Spleen (tissue), 7 donors: ENCODE measurements around the gene DYNC1LI2.

ENCODE experiments used
- POLR2A ChIP-seq, 3 donors: fragments of 450-650 bp; IDR thresholded peaks; one replicate each; pipeline ENCODE4 v1.5.1; 2017; ENCODE audit warnings: antibody characterized with exemption in 3 of 3, mild to moderate bottlenecking in 1 of 3
- POLR2AphosphoS5 ChIP-seq, 3 donors: sonication (generic); formaldehyde crosslinking; IDR thresholded peaks; one replicate each; pipeline ENCODE4 v1.5.1; 2017; ENCODE audit warnings: antibody characterized with exemption in 3 of 3
- TF ChIP-seq, protein P1 (sequence below), 11 experiments: fragments of 200-600 bp in 7 of 11; fragments of 450-650 bp in 4 of 11; sonication (generic) in 4 of 11; IDR thresholded peaks in 8 of 11; conservative IDR thresholded peaks in 3 of 11; 1 replicate in 7 of 11; 2 replicates in 4 of 11; pipeline versions ENCODE4 v1.4.0 to v1.8.0; 2016 to 2021; ENCODE audit warnings: antibody characterized with exemption in 11 of 11, inconsistent platforms in 4 of 11, mild to moderate bottlenecking in 1 of 11
- donor health status: DM: no; HTN: no; CAD: no; lungs with moderate emphysema.
- donor health status: DM: no; HTN: no; CAD: no.
- donor health status: DM: no; HTN: no; CAD: no.

GRCh38 chr16:66703406-66704215 is 47.8 kb downstream of the DYNC1LI2 start:
- TF ChIP-seq, protein P1, sequence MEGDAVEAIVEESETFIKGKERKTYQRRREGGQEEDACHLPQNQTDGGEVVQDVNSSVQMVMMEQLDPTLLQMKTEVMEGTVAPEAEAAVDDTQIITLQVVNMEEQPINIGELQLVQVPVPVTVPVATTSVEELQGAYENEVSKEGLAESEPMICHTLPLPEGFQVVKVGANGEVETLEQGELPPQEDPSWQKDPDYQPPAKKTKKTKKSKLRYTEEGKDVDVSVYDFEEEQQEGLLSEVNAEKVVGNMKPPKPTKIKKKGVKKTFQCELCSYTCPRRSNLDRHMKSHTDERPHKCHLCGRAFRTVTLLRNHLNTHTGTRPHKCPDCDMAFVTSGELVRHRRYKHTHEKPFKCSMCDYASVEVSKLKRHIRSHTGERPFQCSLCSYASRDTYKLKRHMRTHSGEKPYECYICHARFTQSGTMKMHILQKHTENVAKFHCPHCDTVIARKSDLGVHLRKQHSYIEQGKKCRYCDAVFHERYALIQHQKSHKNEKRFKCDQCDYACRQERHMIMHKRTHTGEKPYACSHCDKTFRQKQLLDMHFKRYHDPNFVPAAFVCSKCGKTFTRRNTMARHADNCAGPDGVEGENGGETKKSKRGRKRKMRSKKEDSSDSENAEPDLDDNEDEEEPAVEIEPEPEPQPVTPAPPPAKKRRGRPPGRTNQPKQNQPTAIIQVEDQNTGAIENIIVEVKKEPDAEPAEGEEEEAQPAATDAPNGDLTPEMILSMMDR (IDR thresholded peaks at IDR 0.05 in 8 of 11, conservative IDR thresholded peaks at IDR 0.05 in 3 of 11), result no peak
- TF ChIP-seq POLR2A (IDR thresholded peaks at IDR 0.05) (no peak), POLR2AphosphoS5 (IDR thresholded peaks at IDR 0.05) (no peak)
